HEK293 (cell line): ENCODE measurements around the gene TARS3.
A peak's percentile ranks its signal among the peaks of the same experiment; 100 is the strongest.

ENCODE experiments used
- CTCF ChIA-PET: fragments of 350-600 bp; formaldehyde crosslinking; extraction: SDS; loops from one replicate; lab custom pipeline; 2021; ENCODE audit warnings: antibody characterized with exemption; lab: Yijun Ruan, JAX
- POLR2A ChIA-PET: fragments of 300-600 bp; formaldehyde crosslinking; extraction: SDS; loops from one replicate; lab custom pipeline; 2020; ENCODE audit warnings: antibody characterized with exemption, inconsistent platforms; lab: Yijun Ruan, JAX
- H3K27ac ChIP-seq: fragments of 200-500 bp; sonication (Bioruptor generic); 2 replicates; pipeline ENCODE4 v1.5.1; 2014; ENCODE audit warnings: low read depth, low read length, control low read depth, inconsistent platforms; ENCODE audit errors: extremely low read depth
- H3K36me3 ChIP-seq, 2 experiments: fragments of 200-500 bp in 1 of 2; sonication (Bioruptor generic) in 1 of 2; 1 replicate in 1 of 2; 2 replicates in 1 of 2; pipeline ENCODE4 v1.5.1; 2014 to 2017; ENCODE audit warnings: inconsistent platforms in 2 of 2, low read length in 2 of 2; ENCODE audit not compliant: control insufficient read depth in 2 of 2, insufficient read depth in 1 of 2
- H3K4me1 ChIP-seq: fragments of 200-500 bp; sonication (Bioruptor generic); 2 replicates; pipeline ENCODE4 v1.5.1; 2014; ENCODE audit warnings: mild to moderate bottlenecking, low read length, inconsistent platforms; ENCODE audit not compliant: control insufficient read depth, insufficient read depth
- H3K4me3 ChIP-seq: 2 replicates; pipeline ENCODE4 v1.5.1; 2011; ENCODE audit warnings: low read depth, mild to moderate bottlenecking, control low read depth, low read length, moderate library complexity
- H3K9me3 ChIP-seq: fragments of 200-500 bp; sonication (Bioruptor generic); 2 replicates; pipeline ENCODE4 v1.5.1; 2014; ENCODE audit warnings: low read depth, low read length, inconsistent platforms; ENCODE audit not compliant: control insufficient read depth, insufficient read depth
- CTCF ChIP-seq: fragments of 450-650 bp; formaldehyde crosslinking; IDR thresholded peaks from 2 replicates; pipeline ENCODE4 v1.5.1; 2016; ENCODE audit warnings: missing biosample characterization, missing genetic modification characterization
- EGR2 ChIP-seq: fragments of 450-650 bp; formaldehyde crosslinking; IDR thresholded peaks from 2 replicates; pipeline ENCODE4 v1.5.1; 2016; ENCODE audit warnings: low read depth, missing biosample characterization, missing genetic modification characterization
- HOXD13 ChIP-seq: sonication (generic); formaldehyde crosslinking; IDR thresholded peaks from 2 replicates; pipeline ENCODE4 v1.8.0; 2022; ENCODE audit warnings: missing genetic modification reagents, borderline replicate concordance
- KLF10 ChIP-seq: fragments of 450-650 bp; IDR thresholded peaks from 2 replicates; pipeline ENCODE4 v1.5.1; 2018; ENCODE audit warnings: missing biosample characterization, mild to moderate bottlenecking, missing genetic modification characterization
- KLF8 ChIP-seq: fragments of 450-650 bp; formaldehyde crosslinking; IDR thresholded peaks from 2 replicates; pipeline ENCODE4 v1.5.1; 2016; ENCODE audit warnings: missing biosample characterization, missing genetic modification characterization
- KLF9 ChIP-seq: fragments of 450-650 bp; formaldehyde crosslinking; IDR thresholded peaks from 2 replicates; pipeline ENCODE4 v1.5.1; 2016; ENCODE audit warnings: missing biosample characterization, missing genetic modification characterization, low read depth
- PRDM4 ChIP-seq: fragments of 450-650 bp; formaldehyde crosslinking; IDR thresholded peaks from 2 replicates; pipeline ENCODE4 v1.5.1; 2017; ENCODE audit warnings: missing biosample characterization, missing genetic modification characterization
- RBAK ChIP-seq: fragments of 450-650 bp; formaldehyde crosslinking; IDR thresholded peaks from 2 replicates; pipeline ENCODE4 v1.5.1; 2016; ENCODE audit warnings: missing biosample characterization, missing genetic modification characterization
- SETDB1 ChIP-seq: IDR thresholded peaks from one replicate; pipeline ENCODE4 v1.6.1; 2017; ENCODE audit warnings: mild to moderate bottlenecking, low read length, moderate library complexity, mixed read lengths; ENCODE audit not compliant: insufficient read length
- SP2 ChIP-seq: fragments of 450-650 bp; formaldehyde crosslinking; IDR thresholded peaks from 2 replicates; pipeline ENCODE4 v1.5.1; 2016; ENCODE audit warnings: missing biosample characterization, missing genetic modification characterization
- WT1 ChIP-seq: fragments of 450-650 bp; formaldehyde crosslinking; IDR thresholded peaks from 2 replicates; pipeline ENCODE4 v1.5.1; 2016; ENCODE audit warnings: missing biosample characterization, missing genetic modification characterization
- ZFHX2 ChIP-seq: fragments of 450-650 bp; formaldehyde crosslinking; conservative IDR thresholded peaks from 2 replicates; pipeline ENCODE4 v1.5.1; 2016; ENCODE audit warnings: missing biosample characterization, missing genetic modification characterization
- ZNF169 ChIP-seq: fragments of 450-650 bp; formaldehyde crosslinking; IDR thresholded peaks from 2 replicates; pipeline ENCODE4 v1.5.1; 2016; ENCODE audit warnings: missing biosample characterization, missing genetic modification characterization
- ZNF335 ChIP-seq: fragments of 450-650 bp; formaldehyde crosslinking; conservative IDR thresholded peaks from 2 replicates; pipeline ENCODE4 v1.5.1; 2016; ENCODE audit warnings: missing biosample characterization, missing genetic modification characterization
- ZNF350 ChIP-seq: fragments of 450-650 bp; formaldehyde crosslinking; IDR thresholded peaks from 2 replicates; pipeline ENCODE4 v1.5.0; 2017; ENCODE audit warnings: missing biosample characterization, mild to moderate bottlenecking, missing genetic modification characterization
- ZNF473 ChIP-seq: fragments of 450-650 bp; formaldehyde crosslinking; IDR thresholded peaks from 2 replicates; pipeline ENCODE4 v1.5.1; 2017; ENCODE audit warnings: missing biosample characterization, missing genetic modification characterization
- ZNF48 ChIP-seq: fragments of 450-650 bp; formaldehyde crosslinking; IDR thresholded peaks from 2 replicates; pipeline ENCODE4 v1.5.1; 2016; ENCODE audit warnings: missing biosample characterization, missing genetic modification characterization
- ZNF529 ChIP-seq: fragments of 450-650 bp; formaldehyde crosslinking; IDR thresholded peaks from 2 replicates; pipeline ENCODE4 v1.5.1; 2017; ENCODE audit warnings: missing genetic modification characterization, missing biosample characterization; ENCODE audit not compliant: insufficient replicate concordance
- ZNF530 ChIP-seq: fragments of 450-650 bp; formaldehyde crosslinking; IDR thresholded peaks from 2 replicates; pipeline ENCODE4 v1.5.1; 2016; ENCODE audit warnings: low read depth, missing biosample characterization, missing genetic modification characterization
- ZNF704 ChIP-seq: fragments of 450-650 bp; formaldehyde crosslinking; IDR thresholded peaks from 2 replicates; pipeline ENCODE4 v1.5.1; 2016; ENCODE audit warnings: missing biosample characterization, missing genetic modification characterization
- ZNF777 ChIP-seq: fragments of 450-650 bp; formaldehyde crosslinking; IDR thresholded peaks from 2 replicates; pipeline ENCODE4 v1.5.1; 2017; ENCODE audit warnings: missing biosample characterization, missing genetic modification characterization, borderline replicate concordance
- TF ChIP-seq, protein P1 (sequence below): fragments of 450-650 bp; formaldehyde crosslinking; IDR thresholded peaks from 2 replicates; pipeline ENCODE4; 2016; ENCODE audit warnings: missing biosample characterization, missing genetic modification characterization
- TF ChIP-seq, protein P2 (sequence below): fragments of 450-650 bp; formaldehyde crosslinking; IDR thresholded peaks from 2 replicates; pipeline ENCODE4 v1.5.1; 2017; ENCODE audit warnings: missing biosample characterization, mild to moderate bottlenecking, missing genetic modification characterization, moderate library complexity
- TF ChIP-seq, protein P3 (sequence below): fragments of 450-650 bp; formaldehyde crosslinking; IDR thresholded peaks from 2 replicates; pipeline ENCODE4 v1.5.0; 2017; ENCODE audit warnings: missing biosample characterization, missing genetic modification characterization, borderline replicate concordance

TARS3 gene

DNA sequence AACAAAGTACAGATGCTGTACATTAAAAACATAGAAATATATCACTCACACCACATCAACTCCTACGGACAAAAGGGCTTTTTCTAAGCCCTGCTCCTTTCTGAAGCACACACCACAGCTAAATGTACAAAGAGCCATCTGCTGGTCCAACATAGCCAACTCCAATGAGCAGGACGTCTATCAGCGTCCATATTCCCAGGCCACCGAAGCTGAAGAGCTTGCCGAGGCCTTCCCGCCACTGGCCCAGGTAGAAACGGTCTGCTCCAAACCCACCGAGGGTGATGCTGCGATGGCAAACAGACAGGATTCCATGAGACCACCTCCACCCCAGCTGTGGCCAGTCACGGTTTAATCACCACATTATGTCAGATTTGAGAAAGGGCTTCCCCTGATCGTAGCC lies 81.9 kb downstream of the TARS3 start:
- Histone ChIP-seq H3K36me3 (peaks cover 74 to 78% of the 10 kb centered on the region in 2 experiments), H3K9me3 (no peaks in the 10 kb centered on the region), H3K27ac (peak overlapping the region; percentile 47; the same call in 1 of the 2 replicates), H3K4me3 (no peak overlapping the region), H3K4me1 (peaks cover 4% of the 10 kb centered on the region; the same call in 1 of the 2 replicates)
- ChIA-PET POLR2A (interaction anchor here (1.5 kb wide), 1 partner anchor 348 kb away, joined by 4 read pairs; the partner anchor contains the start of gene SNRPA1), CTCF (interaction anchor here (0.7 to 5.4 kb wide), 39 partner anchors 8 to 1938 kb away, joined by 3 to 64 read pairs (median 8); partner anchors contain the start of genes SNRPA1 and TM2D3)
- no peak for TF ChIP-seq KLF8
- TF ChIP-seq CTCF (tag by site-specific recombination) = 0 out of 2 replicates have a peak, but pooled peaks have one; percentile 38
- TF ChIP-seq ZNF48 = no peak
- TF ChIP-seq RBAK (tag by site-specific recombination) = no peak
- TF ChIP-seq, protein P1, sequence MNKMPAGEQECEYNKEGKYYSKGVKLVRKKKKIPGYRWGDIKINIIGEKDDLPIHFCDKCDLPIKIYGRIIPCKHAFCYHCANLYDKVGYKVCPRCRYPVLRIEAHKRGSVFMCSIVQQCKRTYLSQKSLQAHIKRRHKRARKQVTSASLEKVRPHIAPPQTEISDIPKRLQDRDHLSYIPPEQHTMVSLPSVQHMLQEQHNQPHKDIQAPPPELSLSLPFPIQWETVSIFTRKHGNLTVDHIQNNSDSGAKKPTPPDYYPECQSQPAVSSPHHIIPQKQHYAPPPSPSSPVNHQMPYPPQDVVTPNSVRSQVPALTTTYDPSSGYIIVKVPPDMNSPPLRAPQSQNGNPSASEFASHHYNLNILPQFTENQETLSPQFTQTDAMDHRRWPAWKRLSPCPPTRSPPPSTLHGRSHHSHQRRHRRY (tag by site-specific recombination) = no peak

DNA sequence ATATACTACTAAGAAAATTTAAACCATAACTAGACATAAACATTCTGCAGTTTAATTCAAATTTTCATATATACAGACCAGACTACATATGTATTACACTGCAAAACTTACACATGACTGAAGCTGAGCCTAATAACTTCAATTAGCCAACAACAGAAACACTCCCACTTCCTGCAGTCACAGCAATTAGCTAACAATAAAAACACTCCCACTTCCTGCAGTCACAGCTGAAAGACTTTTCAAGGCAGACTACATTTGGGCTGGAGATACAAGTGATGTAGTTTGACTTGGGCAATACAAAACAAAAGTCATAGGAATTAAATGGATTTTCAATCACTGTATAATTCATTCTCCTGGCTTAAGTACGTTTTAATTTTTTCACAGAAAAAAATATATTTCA lies 82.4 kb downstream of the TARS3 start:
- CTCF ChIA-PET = interaction anchor here (0.6 to 5.4 kb wide), 78 partner anchors 8 to 1938 kb away, joined by 3 to 64 read pairs (median 6); partner anchors contain the start of genes SNRPA1 and TM2D3
- POLR2A ChIA-PET = interaction anchor here (1.1 to 1.5 kb wide), 2 partner anchors 10 to 347 kb away, joined by 3 to 4 read pairs; partner anchors contain the start of genes SNRPA1 and TM2D3
- TF ChIP-seq SETDB1 (no peak), PRDM4 (tag by site-specific recombination) (no peak), KLF9 (tag by site-specific recombination) (0 out of 2 replicates have a peak, but pooled peaks have one; percentile 34), ZNF530 (tag by site-specific recombination) (no peak), ZNF704 (no peak), EGR2 (tag by site-specific recombination) (peak; percentile 19; the same call in 1 of the 2 replicates), HOXD13 (CRISPR knock-in tag) (no peak), ZFHX2 (tag by site-specific recombination) (peak; percentile 66), ZNF777 (no peak), SP2 (peak; percentile 50), ZNF473 (tag by site-specific recombination) (no peak), ZNF350 (tag by site-specific recombination) (no peak), KLF10 (0 out of 2 replicates have a peak, but pooled peaks have one; percentile 41), ZNF335 (tag by site-specific recombination) (0 out of 2 replicates have a peak, but pooled peaks have one; percentile 3), WT1 (peak; percentile 99), ZNF169 (no peak), ZNF529 (tag by site-specific recombination) (no peak)
- TF ChIP-seq, protein P2, sequence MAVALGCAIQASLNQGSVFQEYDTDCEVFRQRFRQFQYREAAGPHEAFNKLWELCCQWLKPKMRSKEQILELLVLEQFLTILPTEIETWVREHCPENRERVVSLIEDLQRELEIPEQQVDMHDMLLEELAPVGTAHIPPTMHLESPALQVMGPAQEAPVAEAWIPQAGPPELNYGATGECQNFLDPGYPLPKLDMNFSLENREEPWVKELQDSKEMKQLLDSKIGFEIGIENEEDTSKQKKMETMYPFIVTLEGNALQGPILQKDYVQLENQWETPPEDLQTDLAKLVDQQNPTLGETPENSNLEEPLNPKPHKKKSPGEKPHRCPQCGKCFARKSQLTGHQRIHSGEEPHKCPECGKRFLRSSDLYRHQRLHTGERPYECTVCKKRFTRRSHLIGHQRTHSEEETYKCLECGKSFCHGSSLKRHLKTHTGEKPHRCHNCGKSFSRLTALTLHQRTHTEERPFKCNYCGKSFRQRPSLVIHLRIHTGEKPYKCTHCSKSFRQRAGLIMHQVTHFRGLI (tag by site-specific recombination) = peak; percentile 9; the same call in 1 of the 2 replicates
- TF ChIP-seq, protein P3, sequence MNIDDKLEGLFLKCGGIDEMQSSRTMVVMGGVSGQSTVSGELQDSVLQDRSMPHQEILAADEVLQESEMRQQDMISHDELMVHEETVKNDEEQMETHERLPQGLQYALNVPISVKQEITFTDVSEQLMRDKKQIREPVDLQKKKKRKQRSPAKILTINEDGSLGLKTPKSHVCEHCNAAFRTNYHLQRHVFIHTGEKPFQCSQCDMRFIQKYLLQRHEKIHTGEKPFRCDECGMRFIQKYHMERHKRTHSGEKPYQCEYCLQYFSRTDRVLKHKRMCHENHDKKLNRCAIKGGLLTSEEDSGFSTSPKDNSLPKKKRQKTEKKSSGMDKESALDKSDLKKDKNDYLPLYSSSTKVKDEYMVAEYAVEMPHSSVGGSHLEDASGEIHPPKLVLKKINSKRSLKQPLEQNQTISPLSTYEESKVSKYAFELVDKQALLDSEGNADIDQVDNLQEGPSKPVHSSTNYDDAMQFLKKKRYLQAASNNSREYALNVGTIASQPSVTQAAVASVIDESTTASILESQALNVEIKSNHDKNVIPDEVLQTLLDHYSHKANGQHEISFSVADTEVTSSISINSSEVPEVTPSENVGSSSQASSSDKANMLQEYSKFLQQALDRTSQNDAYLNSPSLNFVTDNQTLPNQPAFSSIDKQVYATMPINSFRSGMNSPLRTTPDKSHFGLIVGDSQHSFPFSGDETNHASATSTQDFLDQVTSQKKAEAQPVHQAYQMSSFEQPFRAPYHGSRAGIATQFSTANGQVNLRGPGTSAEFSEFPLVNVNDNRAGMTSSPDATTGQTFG = no peak

More for the DNA sequence above, 82.4 kb downstream of the TARS3 start:
- no peaks in the 10 kb centered on the region for H3K9me3 ChIP-seq
- H3K36me3 ChIP-seq = peaks cover 69 to 73% of the 10 kb centered on the region in 2 experiments
- peaks cover 4% of the 10 kb centered on the region; the same call in 1 of the 2 replicates for H3K4me1 ChIP-seq
- no peak overlapping the region for H3K4me3 ChIP-seq
- H3K27ac ChIP-seq = no peak overlapping the region
